ENCODE data around the gene KRT81.

- no peak for TF ChIP-seq LEF1 (IDR thresholded peaks at IDR 0.05; ENCODE audit: borderline replicate concordance)
- TF ChIP-seq FOXA1 (IDR thresholded peaks at IDR 0.05) = no peak
- no peak for TF ChIP-seq SUZ12 (IDR thresholded peaks at IDR 0.05)
- TF ChIP-seq FOXM1 (IDR thresholded peaks at IDR 0.05; ENCODE audit: borderline replicate concordance) = no peak
- no peak for TF ChIP-seq FOXK2 (IDR thresholded peaks at IDR 0.05)
- TF ChIP-seq HDGF (IDR thresholded peaks at IDR 0.05; ENCODE audit: borderline replicate concordance) = no peak
- TF ChIP-seq SP1 (IDR thresholded peaks at IDR 0.05) = no peak
- no peak for TF ChIP-seq ELF4 (IDR thresholded peaks at IDR 0.05)
These were observed 26.9 kb downstream of the KRT81 start for GRCh38 chr12:52264435-52264825.

All from HEK293T (cell line).